IMR-90 (cell line): ENCODE data around the gene SPTB. TPM values are rescaled to one million over a fixed set of nuclear protein-coding genes. Genes with fewer than 3 reads are reported as not detected.
A peak's percentile ranks its signal among the peaks of the same experiment; 100 is the strongest.

Experiments used
- ATAC-seq: fragments of 200-7000 bp; cut with Tn5 transposase; 2 replicates; pipeline ENCODE4 v1.9.1; 2020; ENCODE audit warnings: low read depth, mild to moderate bottlenecking, moderate library complexity
- BruUV-seq: library from RNA; stranded (reverse); fragments of 400-500 nt; replicated peaks from 2 replicates; lab custom pipeline; 2021; lab: Mats Ljungman, UMichigan
- CTCF ChIA-PET: fragments of 300-600 bp; formaldehyde crosslinking; extraction: SDS; loops from one replicate; lab custom pipeline; 2021; ENCODE audit warnings: antibody characterized with exemption; lab: Yijun Ruan, JAX
- POLR2A ChIA-PET: fragments of 300-600 bp; sonication (Branson Sonifier 250); formaldehyde crosslinking; loops from one replicate; lab custom pipeline; 2022; ENCODE audit warnings: antibody characterized with exemption; ENCODE audit not compliant: unreplicated experiment; lab: Charles Lee
- DNase-seq: peaks from one replicate; pipeline ENCODE4 v3.0.0; 2013
- H2AFZ ChIP-seq: replicated peaks from 2 replicates; pipeline ENCODE3; 2013; ENCODE audit warnings: low read length, mild to moderate bottlenecking; ENCODE audit not compliant: poor library complexity
- H2AK5ac ChIP-seq: 2 replicates; pipeline ENCODE4 v1.6.1; 2013; ENCODE audit warnings: low read depth, low read length, inconsistent platforms
- H2AK9ac ChIP-seq: replicated peaks from 2 replicates; pipeline ENCODE3; 2013; ENCODE audit warnings: mild to moderate bottlenecking, low read depth, low read length, moderate library complexity; ENCODE audit not compliant: poor library complexity
- H2BK120ac ChIP-seq: 2 replicates; pipeline ENCODE4 v1.6.1; 2013; ENCODE audit warnings: low read depth, low read length, inconsistent platforms
- H2BK15ac ChIP-seq: 3 replicates; pipeline ENCODE4 v1.6.1; 2013; ENCODE audit warnings: low read depth, low read length, inconsistent platforms
- H2BK20ac ChIP-seq: 2 replicates; pipeline ENCODE4 v1.6.1; 2013; ENCODE audit warnings: low read depth, mild to moderate bottlenecking, inconsistent platforms, low read length, moderate library complexity
- H2BK5ac ChIP-seq: 2 replicates; pipeline ENCODE4 v1.6.1; 2013; ENCODE audit warnings: mild to moderate bottlenecking, low read depth, low read length, inconsistent platforms; ENCODE audit not compliant: poor library complexity, severe bottlenecking
- H3K14ac ChIP-seq: replicated peaks from 2 replicates; pipeline ENCODE4 v1.6.1; 2013; ENCODE audit warnings: low read depth, low read length, inconsistent platforms
- H3K18ac ChIP-seq: 2 replicates; pipeline ENCODE4 v1.6.1; 2013; ENCODE audit warnings: low read depth, low read length, control low read depth
- H3K23ac ChIP-seq: 2 replicates; pipeline ENCODE4 v1.6.1; 2013; ENCODE audit warnings: low read depth, low read length, inconsistent platforms
- H3K27ac ChIP-seq: 2 replicates; pipeline ENCODE4 v1.5.1; 2013; ENCODE audit warnings: mild to moderate bottlenecking, control low read depth, low read length; ENCODE audit not compliant: insufficient read depth
- H3K27me3 ChIP-seq: 2 replicates; pipeline ENCODE4 v1.6.1; 2013; ENCODE audit warnings: low read length; ENCODE audit not compliant: control insufficient read depth, insufficient read depth
- H3K36me3 ChIP-seq: 2 replicates; pipeline ENCODE4 v1.6.1; 2013; ENCODE audit warnings: low read length, mixed read lengths; ENCODE audit not compliant: control insufficient read depth, insufficient read depth
- H3K4ac ChIP-seq: 2 replicates; pipeline ENCODE4 v1.6.1; 2013; ENCODE audit warnings: low read depth, low read length, inconsistent platforms
- H3K4me1 ChIP-seq: 2 replicates; pipeline ENCODE4 v1.6.1; 2013; ENCODE audit warnings: low read length, mixed read lengths; ENCODE audit not compliant: control insufficient read depth, insufficient read depth
- H3K4me2 ChIP-seq: 2 replicates; pipeline ENCODE4 v1.6.1; 2013; ENCODE audit warnings: low read depth, mild to moderate bottlenecking, control low read depth, low read length, moderate library complexity
- H3K4me3 ChIP-seq: 2 replicates; pipeline ENCODE4 v1.5.1; 2013; ENCODE audit warnings: low read depth, mild to moderate bottlenecking, control low read depth, low read length, moderate library complexity; ENCODE audit not compliant: insufficient read depth
- H3K56ac ChIP-seq: 2 replicates; pipeline ENCODE4 v1.6.1; 2013; ENCODE audit warnings: low read length, inconsistent platforms; ENCODE audit not compliant: insufficient read depth; ENCODE audit errors: extremely low read depth
- H3K79me1 ChIP-seq, 2 experiments: 2 replicates each; pipeline ENCODE4 v1.6.1; 2013; ENCODE audit warnings: low read length in 2 of 2, inconsistent platforms in 1 of 2, low read depth in 1 of 2
- H3K9ac ChIP-seq: 2 replicates; pipeline ENCODE4 v1.6.1; 2013; ENCODE audit warnings: low read depth, low read length, control low read depth
- H3K9me1 ChIP-seq: 2 replicates; pipeline ENCODE4 v1.6.1; 2013; ENCODE audit warnings: low read length, inconsistent platforms; ENCODE audit not compliant: insufficient read depth
- H3K9me3 ChIP-seq: 2 replicates; pipeline ENCODE4 v1.6.1; 2013; ENCODE audit warnings: low read length; ENCODE audit not compliant: control insufficient read depth, insufficient read depth
- H4K20me1 ChIP-seq: 2 replicates; pipeline ENCODE4 v1.6.1; 2013; ENCODE audit warnings: low read length, inconsistent platforms; ENCODE audit not compliant: insufficient read depth
- H4K5ac ChIP-seq: 2 replicates; pipeline ENCODE4 v1.6.1; 2013; ENCODE audit warnings: mild to moderate bottlenecking, low read depth, low read length, control low read depth
- H4K8ac ChIP-seq, 2 experiments: 2 replicates each; pipeline ENCODE4 v1.6.1; 2013; ENCODE audit warnings: low read depth in 2 of 2, low read length in 2 of 2, control low read depth in 1 of 2, inconsistent platforms in 1 of 2
- H4K91ac ChIP-seq: 2 replicates; pipeline ENCODE4 v1.6.1; 2013; ENCODE audit warnings: low read depth, low read length, inconsistent platforms; ENCODE audit not compliant: insufficient read depth
- BHLHE40 ChIP-seq: fragments of 150-350 bp; IDR thresholded peaks from 2 replicates; pipeline ENCODE4 v1.6.1; 2016; ENCODE audit warnings: mild to moderate bottlenecking, low read depth, low read length
- CEBPB ChIP-seq: IDR thresholded peaks from 2 replicates; pipeline ENCODE4 v1.6.1; 2012; ENCODE audit warnings: low read depth, low read length, improper control_type of control experiment
- CHD1 ChIP-seq: IDR thresholded peaks from 2 replicates; pipeline ENCODE4 v1.6.1; 2012; ENCODE audit warnings: low read depth, low read length, improper control_type of control experiment
- CTCF ChIP-seq: conservative IDR thresholded peaks from 2 replicates; pipeline ENCODE4 v1.5.1; 2012; ENCODE audit warnings: mild to moderate bottlenecking, low read depth, low read length, improper control_type of control experiment
- ELK1 ChIP-seq: fragments of 150-350 bp; IDR thresholded peaks from 2 replicates; pipeline ENCODE4 v1.6.1; 2016; ENCODE audit warnings: low read depth, mild to moderate bottlenecking, low read length, moderate library complexity, borderline replicate concordance
- MAFK ChIP-seq: IDR thresholded peaks from 2 replicates; pipeline ENCODE4 v1.6.1; 2012; ENCODE audit warnings: low read depth, low read length, improper control_type of control experiment
- MAZ ChIP-seq: IDR thresholded peaks from 2 replicates; pipeline ENCODE4 v1.6.1; 2012; ENCODE audit warnings: low read depth, mild to moderate bottlenecking, low read length, improper control_type of control experiment, moderate library complexity, borderline replicate concordance
- MXI1 ChIP-seq: IDR thresholded peaks from 2 replicates; pipeline ENCODE4 v1.6.1; 2012; ENCODE audit warnings: low read depth, mild to moderate bottlenecking, low read length, moderate library complexity, borderline replicate concordance
- NFE2L2 ChIP-seq: fragments of 150-350 bp; IDR thresholded peaks from 2 replicates; pipeline ENCODE4 v1.6.1; 2016; ENCODE audit warnings: low read depth, mild to moderate bottlenecking, low read length
- RCOR1 ChIP-seq: IDR thresholded peaks from 2 replicates; pipeline ENCODE4 v1.6.1; 2012; ENCODE audit warnings: mild to moderate bottlenecking, low read length, improper control_type of control experiment; ENCODE audit not compliant: insufficient replicate concordance
- RFX5 ChIP-seq: IDR thresholded peaks from 2 replicates; pipeline ENCODE4 v1.8.0; 2012; ENCODE audit warnings: low read depth, mild to moderate bottlenecking, low read length, moderate library complexity
- WGBS, 2 experiments: methylation state at CpG; one replicate each; pipeline versions ENCODE4 v1.1.5 to v1.1.7; 2013; ENCODE audit warnings: missing lambda C conversion rate in 2 of 2; ENCODE audit not compliant: insufficient read length in 1 of 2; ENCODE audit errors: extremely low coverage in 2 of 2; 5-methylcytosine and 5-hydroxymethylcytosine counted together
- dilution Hi-C: fragments of 300-500 bp; cut with HindIII; formaldehyde crosslinking; loops from one replicate; pipeline ENCODE4 v1.14.3; 2018; ENCODE audit warnings: low sequenced_read_pairs; ENCODE audit not compliant: unreplicated experiment
- in situ Hi-C: fragments of 300-500 bp; cut with MboI; formaldehyde crosslinking; loops from 3 replicates; pipeline ENCODE4 v1.14.3; 2019; ENCODE audit warnings: low sequenced_read_pairs, inconsistent platforms, mixed read lengths
- intact Hi-C: fragments of 100-400 bp; cut with micrococcal nuclease; formaldehyde crosslinking; loops from 2 replicates; pipeline ENCODE4 v1.10.0; 2022
- polyA plus RNA-seq, 3 experiments: library from polyadenylated mRNA; depleted of rRNA; stranded (reverse); fragments of >200 nt; gene quantifications; 2 replicates each; pipeline ENCODE4 v1.2.3, GENCODE V29; 2012; ENCODE audit warnings: low replicate concordance in 1 of 3
- total RNA-seq: library from RNA; depleted of rRNA; stranded (reverse); fragments of >200 nt; gene quantifications from 2 replicates; pipeline ENCODE4 v1.2.3, GENCODE V29; 2012
- TF ChIP-seq, protein P1 (sequence below): fragments of 150-350 bp; IDR thresholded peaks from 2 replicates; pipeline ENCODE4 v1.6.1; 2017; ENCODE audit warnings: mild to moderate bottlenecking, antibody characterized with exemption, low read length, low read depth

Gene SPTB
- total and polyA plus RNA-seq, 2 of the 4 experiments (the other 2 are of a cell fraction), result under 0.01 to 0.07 TPM

- no peak overlapping the region for H2BK20ac ChIP-seq
- H3K27me3 ChIP-seq, result peaks cover 63% of the 10 kb centered on the region
- no peak overlapping the region for H3K4me2 ChIP-seq
- H3K79me1 ChIP-seq, result no peaks in the 10 kb centered on the region
- no peaks in the 10 kb centered on the region for H3K4me1 ChIP-seq
- POLR2A ChIA-PET, result no interaction called here
- no peak overlapping the region for H3K27ac ChIP-seq
- no peaks in the 10 kb centered on the region for H3K9me3 ChIP-seq
- no peak overlapping the region for H2BK15ac ChIP-seq
- H3K56ac ChIP-seq, result no peak overlapping the region
- H2BK5ac ChIP-seq, result no peak overlapping the region
- no peak overlapping the region for H3K4ac ChIP-seq
- H4K91ac ChIP-seq, result no peak overlapping the region
- DNase-seq, result no peak
- H3K4me3 ChIP-seq, result no peak overlapping the region
- H2AK9ac ChIP-seq, result no peak overlapping the region
- H2AFZ ChIP-seq, result peak overlapping the region; percentile 28
- intact Hi-C loops, result no loop called here
- H3K23ac ChIP-seq, result no peak overlapping the region; the same call in 1 of the 2 replicates
- H3K36me3 ChIP-seq, result no peaks in the 10 kb centered on the region
- H2BK120ac ChIP-seq, result no peak overlapping the region
- ATAC-seq, result no peak
- CTCF ChIA-PET, result no interaction called here
- 47% methylated on average over 2 of the region's 3 CpGs; no CpG with 5 or more reads in 1 of the 2 experiments for WGBS, 2 experiments
- no peak overlapping the region for H2AK5ac ChIP-seq
- dilution Hi-C loops, result no loop called here
- H4K5ac ChIP-seq, result no peak overlapping the region
- TF ChIP-seq RCOR1 (no peak), MAZ (no peak), MXI1 (no peak), NFE2L2 (no peak), ELK1 (no peak), RFX5 (no peak), CTCF (no peak), CEBPB (no peak), MAFK (no peak), BHLHE40 (no peak), CHD1 (no peak)
- TF ChIP-seq, protein P1, sequence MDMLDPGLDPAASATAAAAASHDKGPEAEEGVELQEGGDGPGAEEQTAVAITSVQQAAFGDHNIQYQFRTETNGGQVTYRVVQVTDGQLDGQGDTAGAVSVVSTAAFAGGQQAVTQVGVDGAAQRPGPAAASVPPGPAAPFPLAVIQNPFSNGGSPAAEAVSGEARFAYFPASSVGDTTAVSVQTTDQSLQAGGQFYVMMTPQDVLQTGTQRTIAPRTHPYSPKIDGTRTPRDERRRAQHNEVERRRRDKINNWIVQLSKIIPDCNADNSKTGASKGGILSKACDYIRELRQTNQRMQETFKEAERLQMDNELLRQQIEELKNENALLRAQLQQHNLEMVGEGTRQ, result no peak
- no peak overlapping the region for H3K14ac ChIP-seq
- no peak overlapping the region for H3K18ac ChIP-seq
- no peaks in the 10 kb centered on the region for H3K9me1 ChIP-seq
- in situ Hi-C loops, result no loop called here
- H3K9ac ChIP-seq, result no peak overlapping the region
- BruUV-seq, result no TSS peak
- no peak overlapping the region for H4K8ac ChIP-seq
- H4K20me1 ChIP-seq, result no peaks in the 10 kb centered on the region
Measured at GRCh38 chr14:64817631-64818030, 62.1 kb downstream of the SPTB start.
